SJCRH30 (cell line): Measurements from ENCODE around the gene PIGV. TPM values are rescaled to one million over a fixed set of nuclear protein-coding genes. Genes with fewer than 3 reads are reported as not detected.

Experiments
- total RNA-seq: library from RNA; depleted of rRNA; stranded (reverse); fragments of >200 nt; shearing (Covaris generic); gene quantifications from 2 replicates; pipeline ENCODE4 v1.2.3, GENCODE V29; 2014; rRNA removed

Gene PIGV
- total RNA-seq, 1 experiment from 2014 or later: 5.8 TPM

Other genes with a start within 250 kb of the PIGV start
- gene ARID1A, start 91.9 kb upstream of the PIGV start, total RNA-seq: 57.3 and 57.9 TPM in 2 replicates
- 31.6 and 31.8 TPM in 2 replicates for gene ZDHHC18, start 38.7 kb downstream of the PIGV start, total RNA-seq
- gene SFN, start 75.2 kb downstream of the PIGV start, total RNA-seq: 0.14 and 0.15 TPM in 2 replicates
- 22.4 and 25.3 TPM in 2 replicates for gene GPN2, start 102.3 kb downstream of the PIGV start, total RNA-seq
- 12.0 and 12.9 TPM in 2 replicates for gene GPATCH3, start 112.5 kb downstream of the PIGV start, total RNA-seq
- not detected in 2 replicates for gene NR0B2, start 126.0 kb downstream of the PIGV start, total RNA-seq
- gene NUDC, start 133.8 kb downstream of the PIGV start, total RNA-seq: 89.7 and 95.5 TPM in 2 replicates
- gene KDF1, start 172.5 kb downstream of the PIGV start, total RNA-seq: not detected in 2 replicates
- gene TRNP1, start 205.7 kb downstream of the PIGV start, total RNA-seq: 0.42 and 0.81 TPM in 2 replicates
- gene TENT5B, start 224.9 kb downstream of the PIGV start, total RNA-seq: 0.04 and 0.10 TPM in 2 replicates